Mammary microvascular endothelial cell (primary cell): ENCODE data around the gene DNAJC25. TPM values are rescaled to one million over a fixed set of nuclear protein-coding genes. Genes with fewer than 3 reads are reported as not detected.

Experiments used
- total RNA-seq: library from RNA; depleted of rRNA; stranded (reverse); fragments of >200 nt; gene quantifications from 2 replicates; pipeline ENCODE4 v1.2.3, GENCODE V29; 2015

Gene DNAJC25
- 4.2 and 4.8 TPM in 2 replicates for total RNA-seq

DNA sequence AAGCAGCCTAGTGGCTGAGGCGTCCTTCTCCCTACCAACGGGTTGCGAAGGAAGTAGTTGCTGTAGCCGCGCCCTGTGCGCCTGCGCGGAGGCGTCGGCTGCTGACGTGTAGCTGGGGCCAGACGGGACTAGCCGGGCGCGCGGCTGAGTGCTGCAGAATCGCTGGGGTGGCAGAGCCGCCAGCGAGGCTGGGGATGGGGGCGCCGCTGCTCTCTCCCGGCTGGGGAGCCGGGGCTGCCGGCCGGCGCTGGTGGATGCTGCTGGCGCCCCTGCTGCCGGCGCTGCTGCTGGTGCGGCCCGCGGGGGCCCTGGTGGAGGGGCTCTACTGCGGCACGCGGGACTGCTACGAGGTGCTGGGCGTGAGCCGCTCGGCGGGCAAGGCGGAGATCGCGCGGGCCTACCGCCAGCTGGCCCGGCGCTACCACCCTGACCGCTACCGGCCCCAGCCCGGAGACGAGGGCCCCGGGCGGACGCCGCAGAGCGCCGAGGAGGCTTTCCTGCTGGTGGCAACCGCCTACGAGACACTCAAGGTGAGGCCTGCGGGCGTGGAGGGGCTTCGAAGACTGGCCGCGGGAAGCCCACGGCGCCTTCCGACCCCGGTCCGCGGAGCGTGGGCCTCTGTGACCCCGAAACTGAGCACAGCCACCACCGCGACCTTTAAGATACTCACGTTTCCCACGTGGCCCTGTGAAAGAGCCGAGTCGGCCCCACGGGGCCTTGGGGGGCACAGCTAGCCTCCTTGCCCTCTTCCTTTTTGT lies at the start of gene DNAJC25:
Gene DNAJC25 (plus strand): TSS at position 121 of the 758 bp plus-strand sequence. CDS start 74 bp downstream, at position 195.

DNA sequence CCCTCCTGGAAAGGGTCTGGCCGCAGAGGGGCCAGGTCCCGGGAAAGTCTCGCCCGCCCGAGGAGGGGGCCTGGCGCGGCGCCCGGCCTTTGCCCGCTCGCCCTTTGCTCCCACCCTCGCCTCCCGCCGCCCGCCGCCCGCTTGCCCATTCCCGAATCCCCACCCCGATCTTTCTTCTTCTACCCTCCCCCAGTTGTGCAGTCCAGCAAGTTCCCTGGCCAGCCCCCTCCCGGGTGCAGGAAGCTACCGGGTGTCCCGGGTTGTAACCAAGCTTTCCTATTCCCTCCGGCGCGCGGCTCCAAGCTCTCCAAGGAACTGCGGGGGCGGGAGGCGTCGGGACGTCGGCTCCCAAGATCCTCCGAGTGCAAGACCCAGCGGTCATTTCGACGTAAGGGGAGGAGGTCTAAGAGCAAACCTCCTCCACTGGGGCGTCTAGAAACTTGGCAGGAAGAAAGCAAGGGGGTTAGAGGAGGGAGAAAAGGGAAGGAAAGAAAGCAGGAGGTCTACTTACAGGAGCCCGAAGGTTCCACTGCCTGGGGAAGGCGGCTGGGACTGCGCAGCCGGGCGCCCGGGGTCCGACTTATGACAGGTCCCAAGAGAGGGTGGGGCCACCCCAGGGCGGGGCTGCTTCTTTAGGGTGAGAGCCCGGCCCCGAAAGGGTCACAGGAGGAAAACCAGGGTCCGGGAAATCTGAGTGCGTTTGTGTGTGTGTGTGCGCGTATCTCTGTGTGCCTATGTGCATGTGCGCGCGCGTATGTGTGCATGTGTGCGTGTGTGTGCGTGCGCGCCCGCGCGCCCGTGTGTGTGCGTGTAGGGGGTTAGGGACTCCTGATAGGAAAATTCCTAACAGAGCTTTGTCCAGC lies 31.8 kb upstream of the DNAJC25 start, which contains the start of gene PTGR1:
Gene PTGR1 (minus strand): TSS at position 556 of the 863 bp plus-strand sequence. CDS start 2,225 bp downstream, outside the sequence.

DNA sequence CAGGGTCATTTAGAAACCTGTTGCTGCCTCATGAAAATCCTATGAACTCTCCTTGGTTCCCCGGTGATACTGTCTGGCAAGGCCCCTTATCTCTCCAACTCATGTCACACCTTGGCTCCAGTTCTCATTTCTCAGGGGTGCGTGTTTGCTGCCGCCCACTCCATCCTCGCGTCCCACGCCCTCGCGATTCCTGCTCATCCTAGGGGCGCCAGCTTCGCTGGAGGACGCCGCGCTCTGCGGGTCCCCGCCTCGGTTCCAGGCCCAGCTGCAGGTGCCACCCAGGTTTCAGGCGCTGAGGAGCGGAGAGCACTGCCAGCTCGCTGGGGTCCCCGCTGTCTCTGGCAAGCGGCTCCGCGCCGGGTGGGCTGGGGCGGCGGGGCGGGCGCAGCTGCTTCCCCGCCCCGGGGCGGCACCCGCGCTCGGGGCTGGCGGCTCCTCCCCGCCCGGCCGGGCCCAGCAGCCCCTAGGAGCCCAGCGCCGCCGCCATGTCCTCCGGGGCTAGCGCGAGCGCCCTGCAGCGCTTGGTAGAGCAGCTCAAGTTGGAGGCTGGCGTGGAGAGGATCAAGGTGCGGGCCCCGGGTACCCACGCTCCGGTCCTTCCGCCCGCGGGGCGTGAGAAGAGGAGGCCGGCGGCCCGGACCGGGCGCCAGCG lies 30.1 kb downstream of the DNAJC25 start, which contains the start of gene GNG10:
Gene GNG10 (plus strand): TSS at position 456 of the 652 bp plus-strand sequence. CDS start 30 bp downstream, at position 486.

Other genes starting within 250 kb of the DNAJC25 start
- gene ECPAS, start 147.0 kb upstream of the DNAJC25 start, total RNA-seq: 44.7 and 59.1 TPM in 2 replicates
- 0.47 and 0.69 TPM in 2 replicates for gene ZNF483, start 106.2 kb upstream of the DNAJC25 start, total RNA-seq
- gene PTGR1, start 31.7 kb upstream of the DNAJC25 start, total RNA-seq: 53.3 and 54.8 TPM in 2 replicates
- 101 and 106 TPM in 2 replicates for gene GNG10, start 30.3 kb downstream of the DNAJC25 start, total RNA-seq
- gene SHOC1, start 163.6 kb downstream of the DNAJC25 start, total RNA-seq: not detected in 2 replicates